Testis (tissue), 2 donors: ENCODE data around the gene ARID1B.

ENCODE experiments used
- POLR2A ChIP-seq: fragments of 450-650 bp; IDR thresholded peaks from one replicate; pipeline ENCODE4 v1.6.1; 2017; ENCODE audit warnings: antibody characterized with exemption, mild to moderate bottlenecking, moderate library complexity
- TF ChIP-seq, protein P1 (sequence below), 3 experiments: fragments of 450-650 bp in 2 of 3; fragments of 200-600 bp in 1 of 3; sonication (generic) in 1 of 3; IDR thresholded peaks; one replicate each; pipeline ENCODE4 v1.5.1; 2016 to 2019; ENCODE audit warnings: antibody characterized with exemption in 3 of 3, mild to moderate bottlenecking in 2 of 3, moderate library complexity in 1 of 3

DNA sequence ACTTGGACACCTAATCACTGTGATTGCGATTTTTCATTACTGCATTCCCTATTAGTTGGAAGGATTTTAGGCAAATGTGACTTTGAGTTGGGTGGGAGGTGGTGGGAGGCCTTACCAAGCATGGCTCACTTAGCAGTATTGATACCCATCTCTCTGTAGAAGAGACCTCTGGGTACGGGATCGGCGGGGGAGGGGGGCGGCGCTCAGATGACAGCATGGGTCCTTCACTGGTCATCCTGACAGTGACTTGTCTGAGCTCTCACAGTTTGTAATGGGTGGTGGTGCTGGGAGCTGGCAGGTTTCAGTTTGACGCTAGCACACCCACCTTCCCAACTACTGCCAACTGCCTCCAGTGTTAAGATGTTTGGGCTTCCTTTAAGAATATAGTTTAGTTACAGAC lies 231.4 kb downstream of the ARID1B start:
- TF ChIP-seq, protein P1, sequence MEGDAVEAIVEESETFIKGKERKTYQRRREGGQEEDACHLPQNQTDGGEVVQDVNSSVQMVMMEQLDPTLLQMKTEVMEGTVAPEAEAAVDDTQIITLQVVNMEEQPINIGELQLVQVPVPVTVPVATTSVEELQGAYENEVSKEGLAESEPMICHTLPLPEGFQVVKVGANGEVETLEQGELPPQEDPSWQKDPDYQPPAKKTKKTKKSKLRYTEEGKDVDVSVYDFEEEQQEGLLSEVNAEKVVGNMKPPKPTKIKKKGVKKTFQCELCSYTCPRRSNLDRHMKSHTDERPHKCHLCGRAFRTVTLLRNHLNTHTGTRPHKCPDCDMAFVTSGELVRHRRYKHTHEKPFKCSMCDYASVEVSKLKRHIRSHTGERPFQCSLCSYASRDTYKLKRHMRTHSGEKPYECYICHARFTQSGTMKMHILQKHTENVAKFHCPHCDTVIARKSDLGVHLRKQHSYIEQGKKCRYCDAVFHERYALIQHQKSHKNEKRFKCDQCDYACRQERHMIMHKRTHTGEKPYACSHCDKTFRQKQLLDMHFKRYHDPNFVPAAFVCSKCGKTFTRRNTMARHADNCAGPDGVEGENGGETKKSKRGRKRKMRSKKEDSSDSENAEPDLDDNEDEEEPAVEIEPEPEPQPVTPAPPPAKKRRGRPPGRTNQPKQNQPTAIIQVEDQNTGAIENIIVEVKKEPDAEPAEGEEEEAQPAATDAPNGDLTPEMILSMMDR (IDR thresholded peaks at IDR 0.05): no peak
- no peak for TF ChIP-seq POLR2A
